SK-N-SH (cell line): Measurements from ENCODE around the gene CDK5R2. TPM values are rescaled to one million over a fixed set of nuclear protein-coding genes. Genes with fewer than 3 reads are reported as not detected.
A peak's percentile ranks its signal among the peaks of the same experiment; 100 is the strongest.

ENCODE experiments used
- CTCF ChIA-PET: fragments of 300-600, 350-600 bp; formaldehyde crosslinking; extraction: SDS; loops from one replicate; lab custom pipeline; 2021; lab: Yijun Ruan, JAX
- POLR2A ChIA-PET: fragments of 350-600 bp; sonication (Branson Sonifier 250); formaldehyde crosslinking; extraction: SDS; loops from one replicate; lab custom pipeline; 2020; ENCODE audit warnings: antibody characterized with exemption, inconsistent platforms; lab: Yijun Ruan, JAX
- DNase-seq: peaks from one replicate; pipeline ENCODE4 v3.0.0; 2012
- H2AFZ ChIP-seq: fragments of 200-600 bp; sonication (generic); 2 replicates; pipeline ENCODE4 v1.8.1; 2016; ENCODE audit warnings: antibody characterized with exemption, mild to moderate bottlenecking, low read depth
- H3F3A ChIP-seq: fragments of 200-600 bp; sonication (generic); replicated peaks from 2 replicates; pipeline ENCODE3; 2016; ENCODE audit warnings: antibody characterized with exemption, mild to moderate bottlenecking; ENCODE audit not compliant: insufficient read depth
- H3K27ac ChIP-seq, 2 experiments: fragments of 200-500 bp in 1 of 2; fragments of 200-600 bp in 1 of 2; sonication (Bioruptor generic) in 1 of 2; sonication (generic), shearing (Covaris generic) in 1 of 2; 2 replicates each; pipeline versions ENCODE4 v1.5.1 to v1.6.1; 2014 to 2016; ENCODE audit warnings: low read depth in 2 of 2, inconsistent platforms in 1 of 2, low read length in 1 of 2, mild to moderate bottlenecking in 1 of 2, mixed read lengths in 1 of 2
- H3K27me3 ChIP-seq: fragments of 200-600 bp; sonication (generic), shearing (Covaris generic); 2 replicates; pipeline ENCODE4 v1.6.1; 2016; ENCODE audit warnings: mixed run types; ENCODE audit not compliant: insufficient read depth
- H3K36me3 ChIP-seq, 2 experiments: fragments of 200-500 bp in 1 of 2; fragments of 200-600 bp in 1 of 2; sonication (Bioruptor generic) in 1 of 2; sonication (generic) in 1 of 2; replicated peaks in 1 of 2; 2 replicates each; pipeline versions ENCODE3 to v1.5.1; 2014 to 2016; ENCODE audit warnings: low read length in 1 of 2, mild to moderate bottlenecking in 1 of 2; ENCODE audit not compliant: insufficient read depth in 2 of 2, control insufficient read depth in 1 of 2
- H3K4me1 ChIP-seq, 2 experiments: fragments of 200-500 bp in 1 of 2; fragments of 200-600 bp in 1 of 2; sonication (Bioruptor generic) in 1 of 2; sonication (generic), shearing (Covaris generic) in 1 of 2; 2 replicates each; pipeline versions ENCODE4 v1.5.1 to v1.6.1; 2014 to 2016; ENCODE audit warnings: low read depth in 1 of 2, low read length in 1 of 2, mixed run types in 1 of 2; ENCODE audit not compliant: insufficient read depth in 2 of 2, control insufficient read depth in 1 of 2
- H3K4me2 ChIP-seq: fragments of 200-600 bp; sonication (generic), shearing (Covaris generic); 2 replicates; pipeline ENCODE4 v1.6.1; 2017; ENCODE audit warnings: mixed run types
- H3K4me3 ChIP-seq, 2 experiments: fragments of 200-500 bp in 1 of 2; fragments of 200-600 bp in 1 of 2; sonication (Bioruptor generic) in 1 of 2; sonication (generic), shearing (Covaris generic) in 1 of 2; 2 replicates each; pipeline versions ENCODE4 v1.5.1 to v1.8.1; 2014 to 2016; ENCODE audit warnings: low read depth in 2 of 2, inconsistent platforms in 1 of 2, low read length in 1 of 2, mild to moderate bottlenecking in 1 of 2, mixed read lengths in 1 of 2, moderate library complexity in 1 of 2
- H3K79me2 ChIP-seq: fragments of 200-600 bp; sonication (generic); 2 replicates; pipeline ENCODE4 v1.8.1; 2017; ENCODE audit warnings: mild to moderate bottlenecking; ENCODE audit not compliant: insufficient read depth
- H3K9ac ChIP-seq: fragments of 200-600 bp; sonication (generic); 2 replicates; pipeline ENCODE4 v1.6.1; 2017; ENCODE audit warnings: mixed run types
- H3K9me2 ChIP-seq: fragments of 200-600 bp; sonication (generic); 2 replicates; pipeline ENCODE4 v1.6.1; 2017; ENCODE audit warnings: mixed run types
- H3K9me3 ChIP-seq: fragments of 200-600 bp; sonication (generic); 2 replicates; pipeline ENCODE4 v1.6.1; 2017; ENCODE audit warnings: mixed run types, mild to moderate bottlenecking, moderate library complexity
- H4K20me1 ChIP-seq: fragments of 200-600 bp; sonication (generic); 2 replicates; pipeline ENCODE4 v1.6.1; 2017; ENCODE audit warnings: mild to moderate bottlenecking, mixed run types; ENCODE audit not compliant: insufficient read depth
- CHD2 ChIP-seq: fragments of 150-350 bp; IDR thresholded peaks from 2 replicates; pipeline ENCODE4 v1.6.1; 2018; ENCODE audit warnings: low read length; ENCODE audit not compliant: partially characterized antibody
- EP300 ChIP-seq, 2 experiments: IDR thresholded peaks; 2 replicates each; pipeline versions ENCODE4 v1.4.0 to v1.6.1; 2012; ENCODE audit warnings: borderline replicate concordance in 1 of 2, low read depth in 1 of 2, low read length in 1 of 2
- FOSL2 ChIP-seq: IDR thresholded peaks from 2 replicates; pipeline ENCODE4 v1.4.0; 2012; ENCODE audit warnings: low read depth, mild to moderate bottlenecking, moderate library complexity, borderline replicate concordance
- FOXJ3 ChIP-seq: sonication (generic); formaldehyde crosslinking; IDR thresholded peaks from 2 replicates; pipeline ENCODE4 v1.5.1; 2020; ENCODE audit warnings: mild to moderate bottlenecking, missing genetic modification reagents
- GABPA ChIP-seq: IDR thresholded peaks from 2 replicates; pipeline ENCODE4 v1.4.0; 2012; ENCODE audit warnings: low read depth, mild to moderate bottlenecking
- GATA2 ChIP-seq: sonication (generic); formaldehyde crosslinking; IDR thresholded peaks from 2 replicates; pipeline ENCODE4 v1.5.0; 2020; ENCODE audit warnings: mild to moderate bottlenecking, missing genetic modification reagents
- MEF2A ChIP-seq: IDR thresholded peaks from 2 replicates; pipeline ENCODE4 v1.4.0; 2012; ENCODE audit warnings: low read depth, borderline replicate concordance
- MXI1 ChIP-seq: IDR thresholded peaks from 2 replicates; pipeline ENCODE4 v1.6.1; 2012; ENCODE audit warnings: mild to moderate bottlenecking, low read depth, low read length, improper control_type of control experiment
- POLR2AphosphoS5 ChIP-seq: IDR thresholded peaks from 2 replicates; pipeline ENCODE4 v1.6.1; 2012; ENCODE audit warnings: low read depth, low read length
- RAD21 ChIP-seq: IDR thresholded peaks from 2 replicates; pipeline ENCODE4 v1.6.1; 2012; ENCODE audit warnings: mild to moderate bottlenecking, low read length
- RCOR1 ChIP-seq: fragments of 150-350 bp; IDR thresholded peaks from 2 replicates; pipeline ENCODE4 v1.6.1; 2017; ENCODE audit warnings: antibody characterized with exemption, low read length
- RXRA ChIP-seq: IDR thresholded peaks from 2 replicates; pipeline ENCODE4 v1.4.0; 2012; ENCODE audit warnings: low read depth, mild to moderate bottlenecking, borderline replicate concordance
- SIN3A ChIP-seq: IDR thresholded peaks from 2 replicates; pipeline ENCODE4 v1.6.1; 2012; ENCODE audit warnings: low read depth, mild to moderate bottlenecking, low read length, moderate library complexity, borderline replicate concordance
- SMC3 ChIP-seq: IDR thresholded peaks from 2 replicates; pipeline ENCODE4 v1.6.1; 2012; ENCODE audit warnings: low read depth, low read length, improper control_type of control experiment
- TAF1 ChIP-seq: IDR thresholded peaks from 2 replicates; pipeline ENCODE4 v1.6.1; 2012; ENCODE audit warnings: low read depth, mild to moderate bottlenecking, low read length, moderate library complexity, borderline replicate concordance
- TEAD4 ChIP-seq: IDR thresholded peaks from 2 replicates; pipeline ENCODE4 v1.4.0; 2012; ENCODE audit warnings: mild to moderate bottlenecking, borderline replicate concordance; ENCODE audit not compliant: insufficient read depth
- WGBS: methylation state at CpG from one replicate; pipeline ENCODE4 v1.1.6; 2017; ENCODE audit warnings: low lambda C conversion rate; 5-methylcytosine and 5-hydroxymethylcytosine counted together
- polyA plus RNA-seq, 3 experiments: library from polyadenylated mRNA; depleted of rRNA; stranded (reverse); fragments of >200 nt; gene quantifications; 2 replicates each; pipeline ENCODE4 v1.2.3, GENCODE V29; 2012
- TF ChIP-seq, protein P1 (sequence below): fragments of 150-350 bp; IDR thresholded peaks from 2 replicates; pipeline ENCODE4 v1.6.1; 2016; ENCODE audit warnings: mild to moderate bottlenecking, low read depth, low read length
- TF ChIP-seq, protein P2 (sequence below): IDR thresholded peaks from 2 replicates; pipeline ENCODE4 v1.4.0; 2012; ENCODE audit warnings: low read depth
- TF ChIP-seq, protein P3 (sequence below): fragments of 150-350 bp; IDR thresholded peaks from 2 replicates; pipeline ENCODE4 v1.6.1; 2017; ENCODE audit warnings: antibody characterized with exemption, low read length, low read depth, borderline replicate concordance
- TF ChIP-seq, protein P4 (sequence below): IDR thresholded peaks from 2 replicates; pipeline ENCODE4; 2012

CDK5R2 gene
- polyA plus RNA-seq, 1 of the 3 experiments (the other 2 are of a cell fraction) = 0.26 TPM

DNA sequence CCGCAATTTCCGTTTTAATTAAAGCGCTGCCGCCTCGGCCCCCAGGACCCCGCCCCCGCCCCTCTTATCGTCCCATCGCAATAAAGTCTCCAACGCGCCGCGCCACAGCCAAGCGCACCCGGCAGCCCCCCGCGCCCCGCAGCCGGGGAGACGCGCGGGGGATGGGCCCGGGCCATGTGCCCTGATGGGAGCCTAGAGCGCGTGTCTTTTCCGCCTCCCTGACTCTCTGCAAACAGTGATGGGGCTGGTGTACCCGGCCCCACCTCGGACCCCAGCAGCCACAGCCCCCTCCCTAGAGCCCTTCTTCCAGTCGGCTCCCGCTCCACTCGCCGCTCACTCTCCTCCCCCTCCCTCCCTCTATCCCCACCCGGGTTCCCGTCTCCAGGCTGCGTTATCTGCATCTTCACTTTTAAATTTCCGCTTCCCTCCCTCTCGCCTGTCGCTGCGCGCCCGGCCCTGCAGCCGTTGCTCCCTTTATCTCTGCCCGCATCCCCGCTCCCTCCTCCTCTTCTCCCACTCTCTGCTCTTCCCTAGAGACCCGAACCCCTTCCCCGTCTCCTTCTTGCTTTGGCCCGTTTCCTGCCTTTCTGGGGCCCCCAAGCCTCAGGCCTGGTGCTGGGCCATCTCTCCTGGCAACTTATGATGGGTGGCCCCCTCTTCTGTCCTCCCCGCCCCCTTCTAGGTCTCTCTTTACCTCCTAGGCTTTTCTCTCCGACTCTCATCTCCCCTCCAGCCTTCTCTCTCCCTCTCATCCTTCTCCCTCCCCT lies 26.0 kb downstream of the CDK5R2 start:
- WGBS = 22% methylated on average over 25 of the region's 49 CpGs
- no peaks in the 10 kb centered on the region for H4K20me1 ChIP-seq
- CTCF ChIA-PET = interaction anchor here (1.2 to 12.4 kb wide), 9 partner anchors 9 to 310 kb away, joined by 4 to 208 read pairs (median 11); partner anchors contain the start of genes CDK5R2 and CRYBA2
- peaks cover 42% of the 10 kb centered on the region for H3K27me3 ChIP-seq
- no peaks in the 10 kb centered on the region for H3K9me3 ChIP-seq
- H3K27ac ChIP-seq = peak overlapping the region in 1 of 2 experiments; percentile 89; a peak in 2 of 4 replicates
- POLR2A ChIA-PET = interaction anchor here (0.8 to 6.4 kb wide), 7 partner anchors 10 to 232 kb away, joined by 3 to 89 read pairs (median 4); partner anchors contain the start of gene CDK5R2
- no peaks in the 10 kb centered on the region for H3K36me3 ChIP-seq
- peaks cover 0 to 31% of the 10 kb centered on the region in 2 experiments; a peak in 2 of 4 replicates for H3K4me1 ChIP-seq
- H3K79me2 ChIP-seq = no peaks in the 10 kb centered on the region
- peak; percentile 90 for DNase-seq
- H3K4me3 ChIP-seq = peak overlapping the region in 1 of 2 experiments; percentile 45; a peak in 2 of 4 replicates
- H3F3A ChIP-seq = no peaks in the 10 kb centered on the region
- no peak overlapping the region for H3K9ac ChIP-seq
- H3K4me2 ChIP-seq = peak overlapping the region; percentile 7; the same call in 1 of the 2 replicates
- no peaks in the 10 kb centered on the region for H3K9me2 ChIP-seq
- TF ChIP-seq CHD2 (peak; percentile 36), FOXJ3 (peak; percentile 38; the same call in 1 of the 2 replicates), POLR2AphosphoS5 (no peak), EP300 (IDR thresholded peaks at IDR 0.05; ENCODE audit: borderline replicate concordance in 1 of 2, low read depth in 1 of 2, low read length in 1 of 2) (peak in 1 of 2 experiments; percentile 56; a peak in 1 of 4 replicates), MXI1 (peak; percentile 72; the same call in 1 of the 2 replicates), RAD21 (0 out of 2 replicates have a peak, but pooled peaks have one; percentile 4), GATA2 (CRISPR knock-in tag) (peak; percentile 79)
- TF ChIP-seq, protein P1, sequence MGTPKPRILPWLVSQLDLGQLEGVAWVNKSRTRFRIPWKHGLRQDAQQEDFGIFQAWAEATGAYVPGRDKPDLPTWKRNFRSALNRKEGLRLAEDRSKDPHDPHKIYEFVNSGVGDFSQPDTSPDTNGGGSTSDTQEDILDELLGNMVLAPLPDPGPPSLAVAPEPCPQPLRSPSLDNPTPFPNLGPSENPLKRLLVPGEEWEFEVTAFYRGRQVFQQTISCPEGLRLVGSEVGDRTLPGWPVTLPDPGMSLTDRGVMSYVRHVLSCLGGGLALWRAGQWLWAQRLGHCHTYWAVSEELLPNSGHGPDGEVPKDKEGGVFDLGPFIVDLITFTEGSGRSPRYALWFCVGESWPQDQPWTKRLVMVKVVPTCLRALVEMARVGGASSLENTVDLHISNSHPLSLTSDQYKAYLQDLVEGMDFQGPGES = no peak
- TF ChIP-seq, all 33 proteins: peak for 6
- H2AFZ ChIP-seq = no peak overlapping the region

DNA sequence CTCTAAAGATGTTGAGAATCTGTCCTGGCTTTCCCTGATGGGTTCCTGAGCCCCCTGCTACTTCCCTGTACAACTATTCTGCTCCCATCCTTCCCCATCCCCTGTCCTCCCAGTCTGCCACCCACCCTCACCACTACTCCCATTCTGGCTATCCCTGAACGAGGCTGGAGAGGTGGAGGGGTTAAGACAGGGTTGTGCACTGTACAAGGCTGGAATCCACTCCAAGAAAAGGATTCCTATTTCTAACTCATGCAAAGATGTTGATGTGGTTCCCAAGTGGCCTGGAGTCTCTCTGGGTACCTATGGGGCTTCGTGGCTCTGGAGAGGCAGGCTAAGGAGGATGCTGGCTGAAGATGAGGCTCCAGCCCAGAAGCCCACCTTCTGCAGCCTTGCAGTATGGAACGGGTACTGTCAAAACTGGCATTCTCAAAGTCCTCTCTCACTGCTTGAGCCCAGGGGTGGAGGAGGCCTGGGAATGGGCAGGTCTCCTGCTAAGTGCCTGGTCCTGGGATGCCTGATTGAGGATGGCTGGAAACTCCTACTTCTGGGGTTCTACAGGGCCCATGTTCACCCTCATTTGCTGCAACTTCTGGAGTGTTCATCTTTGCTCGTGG lies 26.8 kb downstream of the CDK5R2 start:
- H3K9me2 ChIP-seq = no peaks in the 10 kb centered on the region
- H3K9ac ChIP-seq = no peak overlapping the region
- WGBS = 18% methylated on average over 3 of the region's 4 CpGs
- H2AFZ ChIP-seq = no peak overlapping the region
- peaks cover 42% of the 10 kb centered on the region for H3K27me3 ChIP-seq
- H3K79me2 ChIP-seq = no peaks in the 10 kb centered on the region
- ChIA-PET CTCF (interaction anchor here (1.3 to 5.0 kb wide), 4 partner anchors 10 to 133 kb away, joined by 4 to 38 read pairs (median 10); no protein-coding TSS in a partner anchor), POLR2A (interaction anchor here (1.5 kb wide), 1 partner anchor 10 kb away, joined by 10 read pairs; no protein-coding TSS in a partner anchor)
- peaks cover 0 to 31% of the 10 kb centered on the region in 2 experiments; a peak in 2 of 4 replicates for H3K4me1 ChIP-seq
- no peaks in the 10 kb centered on the region for H4K20me1 ChIP-seq
- H3F3A ChIP-seq = no peaks in the 10 kb centered on the region
- H3K4me3 ChIP-seq = no peak overlapping the region
- DNase-seq = no peak
- no peaks in the 10 kb centered on the region for H3K9me3 ChIP-seq
- H3K27ac ChIP-seq = peak overlapping the region in 1 of 2 experiments; percentile 89; a peak in 2 of 4 replicates
- H3K36me3 ChIP-seq = no peaks in the 10 kb centered on the region
- no peak overlapping the region for H3K4me2 ChIP-seq
- TF ChIP-seq GABPA = no peak
- TF ChIP-seq MEF2A = no peak
- no peak for TF ChIP-seq TEAD4
- no peak for TF ChIP-seq FOSL2
- no peak for TF ChIP-seq SIN3A
- TF ChIP-seq, protein P2, sequence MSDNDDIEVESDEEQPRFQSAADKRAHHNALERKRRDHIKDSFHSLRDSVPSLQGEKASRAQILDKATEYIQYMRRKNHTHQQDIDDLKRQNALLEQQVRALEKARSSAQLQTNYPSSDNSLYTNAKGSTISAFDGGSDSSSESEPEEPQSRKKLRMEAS = no peak
- TF ChIP-seq SMC3 = no peak
- TF ChIP-seq, protein P3, sequence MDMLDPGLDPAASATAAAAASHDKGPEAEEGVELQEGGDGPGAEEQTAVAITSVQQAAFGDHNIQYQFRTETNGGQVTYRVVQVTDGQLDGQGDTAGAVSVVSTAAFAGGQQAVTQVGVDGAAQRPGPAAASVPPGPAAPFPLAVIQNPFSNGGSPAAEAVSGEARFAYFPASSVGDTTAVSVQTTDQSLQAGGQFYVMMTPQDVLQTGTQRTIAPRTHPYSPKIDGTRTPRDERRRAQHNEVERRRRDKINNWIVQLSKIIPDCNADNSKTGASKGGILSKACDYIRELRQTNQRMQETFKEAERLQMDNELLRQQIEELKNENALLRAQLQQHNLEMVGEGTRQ = no peak
- no peak for TF ChIP-seq TAF1
- TF ChIP-seq, protein P1 = no peak
- no peak for TF ChIP-seq RXRA
- TF ChIP-seq RCOR1 = no peak
- TF ChIP-seq, protein P4, sequence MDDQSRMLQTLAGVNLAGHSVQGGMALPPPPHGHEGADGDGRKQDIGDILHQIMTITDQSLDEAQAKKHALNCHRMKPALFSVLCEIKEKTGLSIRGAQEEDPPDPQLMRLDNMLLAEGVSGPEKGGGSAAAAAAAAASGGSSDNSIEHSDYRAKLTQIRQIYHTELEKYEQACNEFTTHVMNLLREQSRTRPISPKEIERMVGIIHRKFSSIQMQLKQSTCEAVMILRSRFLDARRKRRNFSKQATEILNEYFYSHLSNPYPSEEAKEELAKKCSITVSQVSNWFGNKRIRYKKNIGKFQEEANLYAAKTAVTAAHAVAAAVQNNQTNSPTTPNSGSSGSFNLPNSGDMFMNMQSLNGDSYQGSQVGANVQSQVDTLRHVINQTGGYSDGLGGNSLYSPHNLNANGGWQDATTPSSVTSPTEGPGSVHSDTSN = no peak
- no peak for TF ChIP-seq EP300 (IDR thresholded peaks at IDR 0.05; ENCODE audit: borderline replicate concordance in 1 of 2, low read depth in 1 of 2, low read length in 1 of 2)
